Measurements from ENCODE around the gene STX10. TPM values are rescaled to one million over a fixed set of nuclear protein-coding genes. Genes with fewer than 3 reads are reported as not detected.
"Not testable (repeated sequence)": the region's sequence is repeated elsewhere in the genome, so short reads cannot be mapped to it uniquely, and the experiment has no call there.

Gene STX10, protein sequence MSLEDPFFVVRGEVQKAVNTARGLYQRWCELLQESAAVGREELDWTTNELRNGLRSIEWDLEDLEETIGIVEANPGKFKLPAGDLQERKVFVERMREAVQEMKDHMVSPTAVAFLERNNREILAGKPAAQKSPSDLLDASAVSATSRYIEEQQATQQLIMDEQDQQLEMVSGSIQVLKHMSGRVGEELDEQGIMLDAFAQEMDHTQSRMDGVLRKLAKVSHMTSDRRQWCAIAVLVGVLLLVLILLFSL
- polyA plus RNA-seq (2012; ENCODE audit: missing spikeins): 31.0 TPM

DNA sequence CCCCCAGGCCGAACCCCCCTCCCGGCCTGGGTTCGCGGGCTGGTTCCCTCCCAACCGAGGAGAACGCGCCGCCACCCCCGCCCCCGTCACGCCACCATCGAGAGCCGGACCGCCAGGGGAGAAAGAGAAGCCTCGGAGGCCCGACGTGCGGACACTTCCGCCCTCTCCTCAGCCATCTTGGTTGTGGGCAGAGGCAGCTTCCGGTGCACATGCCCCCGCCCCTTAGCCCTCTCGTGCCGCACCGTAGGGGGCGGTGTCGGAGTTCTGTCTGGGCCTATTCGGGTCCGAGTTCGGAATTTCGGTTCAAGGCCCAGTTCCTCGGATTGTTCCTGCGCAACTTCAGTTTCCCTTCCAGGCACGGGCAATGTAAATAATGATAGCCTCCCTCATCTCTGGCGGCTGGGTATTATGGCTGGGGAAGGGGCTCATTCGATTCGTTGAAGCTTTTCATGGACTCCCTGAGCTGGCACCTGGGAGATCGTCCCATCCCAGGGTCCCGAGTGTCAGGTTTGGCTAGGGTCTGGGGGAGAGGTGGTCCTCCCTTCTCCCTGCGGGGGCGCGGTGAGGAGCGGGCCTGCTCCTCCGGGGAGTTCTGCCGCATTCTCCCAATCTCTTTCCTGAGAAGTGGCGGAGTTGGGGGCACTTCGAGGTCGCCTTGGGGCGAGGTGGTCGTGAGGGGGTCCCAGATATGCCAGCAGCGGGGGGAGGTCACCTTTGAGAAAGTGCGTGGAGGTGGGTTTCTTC, at the start of gene STX10, which contains the start of gene IER2:
Gene STX10 (minus strand): TSS at position 189 of the 744 bp plus-strand sequence. CDS start 202 bp downstream, outside the sequence.
Gene IER2 (plus strand): TSS at position 225 of the 744 bp plus-strand sequence. CDS start 2,776 bp downstream, outside the sequence.
- DNase-seq (ENCODE audit: insufficient read length) (peak; percentile 91), FAIRE-seq (peak; percentile 94)
- 0 out of 2 replicates have a peak, but pooled peaks have one; percentile 26 for TF ChIP-seq TAF1 (IDR thresholded peaks at IDR 0.05; ENCODE audit: borderline replicate concordance, low read depth, low read length)
- no peak; the same call in 1 of the 2 replicates for TF ChIP-seq POLR2A (IDR thresholded peaks at IDR 0.05; ENCODE audit: low read depth, low read length)

DNA sequence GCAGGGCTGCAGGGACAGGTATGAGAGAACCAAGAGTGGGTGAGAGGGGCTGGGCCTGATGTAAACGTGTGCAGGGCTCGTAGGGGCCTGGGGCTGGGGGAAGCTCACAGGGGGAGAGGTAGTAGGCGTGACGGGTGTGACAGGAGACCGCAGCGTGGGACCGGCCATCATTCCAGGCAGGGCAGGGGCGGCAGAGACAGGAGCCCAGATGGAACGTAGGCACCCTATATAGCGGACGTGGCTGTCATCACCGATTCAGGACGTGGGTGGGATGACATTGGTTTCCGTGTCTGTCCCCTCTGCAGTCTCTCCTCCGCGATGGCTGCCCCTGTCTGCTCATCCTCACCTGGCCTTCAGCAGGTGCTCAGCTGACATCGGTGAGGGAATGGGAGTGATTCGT, 48.5 kb upstream of the STX10 start:
- TF ChIP-seq POLR2AphosphoS5 (IDR thresholded peaks at IDR 0.05; ENCODE audit: low read depth, low read length): no peak
- TF ChIP-seq TAF1 (IDR thresholded peaks at IDR 0.05; ENCODE audit: borderline replicate concordance, low read depth, low read length): no peak
- no peak for TF ChIP-seq POLR2A (IDR thresholded peaks at IDR 0.05; ENCODE audit: low read depth, low read length)
- DNase-seq (ENCODE audit: insufficient read length) (no peak), FAIRE-seq (no peak)

DNA sequence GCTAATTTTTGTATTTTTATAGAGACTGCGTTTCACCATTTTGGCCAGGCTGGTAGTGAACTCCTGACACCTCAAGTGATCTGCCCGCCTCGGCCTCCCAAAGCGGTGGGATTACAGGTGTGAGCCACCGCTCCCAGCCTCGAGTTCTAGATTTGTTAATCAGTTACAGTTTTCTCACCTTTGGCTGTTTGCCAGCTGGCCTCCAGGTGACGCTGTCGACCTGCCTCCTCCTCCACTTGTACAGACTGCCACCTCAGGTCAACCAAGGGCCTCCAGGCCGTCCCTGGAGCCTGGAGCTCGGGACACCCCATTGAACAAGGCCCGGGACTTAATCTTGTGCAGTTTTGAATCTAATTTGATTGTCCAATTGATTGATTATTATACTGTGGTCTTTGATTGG, 45.5 kb upstream of the STX10 start:
- TF ChIP-seq POLR2A (IDR thresholded peaks at IDR 0.05; ENCODE audit: low read depth, low read length) (no peak), TAF1 (IDR thresholded peaks at IDR 0.05; ENCODE audit: borderline replicate concordance, low read depth, low read length) (no peak), POLR2AphosphoS5 (IDR thresholded peaks at IDR 0.05; ENCODE audit: low read depth, low read length) (no peak)
- peak; percentile 67 for DNase-seq (ENCODE audit: insufficient read length)
- peak; percentile 71 for FAIRE-seq

DNA sequence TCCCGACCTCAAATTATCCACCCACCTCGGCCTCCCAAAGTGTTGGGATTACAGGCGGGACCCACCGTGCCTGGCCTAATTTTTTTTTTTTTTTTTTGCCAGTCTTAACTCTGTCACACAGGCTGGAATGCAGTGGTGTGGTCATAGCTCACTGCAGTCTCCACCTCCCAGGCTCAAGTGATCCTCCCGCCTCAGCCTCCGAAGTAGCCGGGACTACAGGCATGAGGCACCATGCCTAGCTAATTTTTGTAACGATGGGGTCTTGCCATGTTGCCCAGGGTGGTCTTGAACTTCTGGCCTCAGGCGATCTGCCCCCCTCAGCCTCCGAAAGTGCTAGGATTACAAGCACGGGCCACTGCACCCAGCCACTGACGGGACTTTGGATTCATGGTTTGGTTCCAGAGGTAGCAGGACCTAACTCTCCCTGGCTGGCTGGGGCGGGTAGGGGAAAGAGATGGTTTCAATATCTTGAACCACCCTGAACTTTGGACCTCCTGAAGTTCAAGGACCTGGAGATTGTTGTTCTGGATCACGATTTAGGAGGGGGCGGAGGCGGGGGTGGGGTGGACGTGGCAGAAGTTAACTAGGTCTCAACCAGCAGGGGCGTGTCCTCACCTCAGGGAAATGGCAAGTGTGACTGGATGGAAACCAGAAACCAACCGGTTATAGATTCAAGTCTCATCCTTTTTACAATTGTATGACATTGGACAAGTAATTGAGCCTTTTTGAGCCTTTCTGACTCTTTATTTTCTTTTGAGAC, 40.8 kb upstream of the STX10 start:
- no peak for TF ChIP-seq POLR2A (IDR thresholded peaks at IDR 0.05; ENCODE audit: low read depth, low read length)
- no peak for TF ChIP-seq TAF1 (IDR thresholded peaks at IDR 0.05; ENCODE audit: borderline replicate concordance, low read depth, low read length)
- no peak for TF ChIP-seq POLR2AphosphoS5 (IDR thresholded peaks at IDR 0.05; ENCODE audit: low read depth, low read length)
- DNase-seq (ENCODE audit: insufficient read length) (no peak), FAIRE-seq (no peak)

DNA sequence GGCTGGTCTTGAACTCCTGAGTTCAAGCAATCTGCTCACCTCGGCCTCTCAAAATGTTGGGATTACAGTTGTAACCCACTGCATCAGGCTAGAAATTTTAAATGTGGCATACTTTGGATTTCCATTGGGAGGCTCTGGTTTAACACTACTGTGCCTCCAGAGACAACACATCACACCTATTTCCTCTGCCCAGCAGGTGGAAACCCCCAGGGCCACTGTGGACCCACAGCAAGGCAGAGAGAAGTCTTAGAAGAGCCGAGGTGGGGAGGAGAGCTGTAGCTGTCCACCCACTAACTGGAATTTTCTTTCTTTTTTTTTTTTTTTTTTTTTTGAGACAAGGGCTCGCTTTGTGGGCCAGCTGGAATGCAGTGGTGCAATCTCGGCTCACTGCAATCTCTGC, 39.4 kb upstream of the STX10 start:
- no peak for TF ChIP-seq POLR2AphosphoS5 (IDR thresholded peaks at IDR 0.05; ENCODE audit: low read depth, low read length)
- no peak for TF ChIP-seq TAF1 (IDR thresholded peaks at IDR 0.05; ENCODE audit: borderline replicate concordance, low read depth, low read length)
- TF ChIP-seq POLR2A (IDR thresholded peaks at IDR 0.05; ENCODE audit: low read depth, low read length): no peak
- DNase-seq (ENCODE audit: insufficient read length): no peak
- no peak for FAIRE-seq

DNA sequence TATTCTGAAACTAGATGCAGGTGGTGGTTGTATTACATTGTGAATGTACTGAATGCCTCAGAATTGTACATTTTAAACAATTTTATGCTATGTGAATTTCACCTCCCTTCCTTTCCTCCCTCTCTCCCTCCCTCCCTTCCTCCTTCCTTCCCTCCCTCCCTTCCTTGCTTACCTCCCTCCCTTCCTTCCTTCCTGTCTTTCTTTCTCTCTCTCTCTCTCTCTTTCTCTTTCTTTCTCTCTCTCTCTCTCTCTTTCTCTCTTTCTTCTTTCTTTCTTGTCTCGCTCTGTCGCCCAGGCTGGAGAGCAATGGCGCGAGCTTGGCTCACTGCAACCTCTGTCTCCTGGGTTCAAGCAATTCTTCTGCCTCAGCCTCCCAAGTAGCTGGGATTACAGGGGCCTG, 37.2 kb upstream of the STX10 start:
- FAIRE-seq (no peak), DNase-seq (ENCODE audit: insufficient read length) (no peak)
- TF ChIP-seq POLR2A (IDR thresholded peaks at IDR 0.05; ENCODE audit: low read depth, low read length) (no peak), TAF1 (IDR thresholded peaks at IDR 0.05; ENCODE audit: borderline replicate concordance, low read depth, low read length) (no peak), POLR2AphosphoS5 (IDR thresholded peaks at IDR 0.05; ENCODE audit: low read depth, low read length) (no peak)

DNA sequence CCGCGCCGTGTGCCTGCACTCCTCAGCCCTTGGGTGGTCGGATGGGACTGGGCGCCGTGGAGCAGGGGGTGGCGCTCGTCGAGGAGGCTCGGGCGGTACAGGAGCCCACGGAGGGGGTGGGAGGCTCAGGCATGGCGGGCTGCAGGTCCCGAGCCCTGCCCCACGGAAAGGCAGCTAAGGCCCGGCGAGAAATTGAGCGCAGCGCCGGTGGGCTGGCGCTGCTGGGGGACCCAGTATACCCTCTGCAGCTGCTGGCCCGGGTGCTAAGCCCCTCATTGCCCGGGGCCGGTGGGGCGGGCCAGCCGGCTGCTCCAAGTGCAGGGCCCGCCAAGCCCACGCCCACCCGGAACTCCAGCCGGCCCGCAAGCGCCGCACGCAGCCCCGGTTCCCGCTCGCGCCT, 36.5 kb upstream of the STX10 start:
- not testable (repeated sequence) for FAIRE-seq; DNase-seq (ENCODE audit: insufficient read length)

DNA sequence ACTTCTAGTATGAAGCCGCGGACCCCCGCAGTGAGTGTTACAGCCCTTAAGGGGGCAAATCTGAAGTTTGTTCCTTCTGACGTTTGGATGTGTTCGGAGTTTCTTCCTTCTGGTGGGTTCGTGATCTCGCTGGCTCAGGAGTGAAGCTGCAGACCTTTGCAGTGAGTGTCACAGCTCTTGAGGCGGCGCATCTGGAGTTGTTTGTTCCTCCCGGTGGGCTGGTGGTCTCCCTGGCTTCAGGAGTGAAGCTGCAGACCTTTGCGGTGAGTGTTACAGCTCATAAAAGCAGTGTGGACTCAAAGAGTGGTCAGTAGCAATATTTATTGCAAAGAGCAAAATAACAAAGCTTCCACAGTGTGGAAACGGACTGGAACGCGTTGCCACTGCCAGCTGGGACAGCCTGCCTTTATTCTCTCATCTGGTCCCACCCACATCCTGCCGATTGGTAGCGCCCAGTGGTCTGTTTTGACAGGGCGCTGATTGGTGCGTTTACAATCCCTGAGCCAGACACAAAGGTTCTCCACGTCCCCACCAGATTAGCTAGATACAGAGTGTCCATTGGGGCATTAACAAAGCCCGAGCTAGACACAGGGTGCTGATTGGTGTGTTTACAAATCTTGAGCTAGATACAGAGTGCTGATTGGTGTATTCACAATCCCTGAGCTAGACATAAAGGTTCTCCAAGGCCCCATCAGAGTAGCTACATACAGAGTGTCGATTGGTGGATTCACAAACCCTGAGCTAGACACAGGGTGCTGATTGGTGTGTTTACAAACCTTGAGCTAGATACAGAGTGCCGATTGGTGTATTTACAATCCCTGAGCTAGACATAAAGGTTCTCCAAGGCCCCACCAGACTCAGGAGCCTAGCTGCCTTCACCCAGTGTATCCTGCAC, 35.8 kb upstream of the STX10 start:
- not testable (repeated sequence) for DNase-seq (ENCODE audit: insufficient read length); FAIRE-seq

DNA sequence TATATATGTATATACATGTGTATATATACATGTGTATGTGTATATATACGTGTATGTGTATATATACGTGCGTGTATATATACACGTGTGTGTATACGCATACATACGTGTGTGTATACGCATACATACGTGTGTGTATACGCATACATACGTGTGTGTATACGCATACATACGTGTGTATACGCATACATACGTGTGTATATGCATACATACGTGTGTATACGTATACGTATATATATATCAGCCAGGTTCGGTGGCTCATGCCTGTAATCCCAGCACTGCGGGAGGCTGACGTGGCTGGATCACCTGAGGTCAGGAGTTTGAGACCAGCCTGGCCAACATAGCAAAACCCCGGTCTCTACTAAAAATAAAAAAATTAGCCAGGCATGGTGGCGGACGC, 34.8 kb upstream of the STX10 start:
- peak; percentile 5 for FAIRE-seq
- not testable (repeated sequence) for DNase-seq (ENCODE audit: insufficient read length)

DNA sequence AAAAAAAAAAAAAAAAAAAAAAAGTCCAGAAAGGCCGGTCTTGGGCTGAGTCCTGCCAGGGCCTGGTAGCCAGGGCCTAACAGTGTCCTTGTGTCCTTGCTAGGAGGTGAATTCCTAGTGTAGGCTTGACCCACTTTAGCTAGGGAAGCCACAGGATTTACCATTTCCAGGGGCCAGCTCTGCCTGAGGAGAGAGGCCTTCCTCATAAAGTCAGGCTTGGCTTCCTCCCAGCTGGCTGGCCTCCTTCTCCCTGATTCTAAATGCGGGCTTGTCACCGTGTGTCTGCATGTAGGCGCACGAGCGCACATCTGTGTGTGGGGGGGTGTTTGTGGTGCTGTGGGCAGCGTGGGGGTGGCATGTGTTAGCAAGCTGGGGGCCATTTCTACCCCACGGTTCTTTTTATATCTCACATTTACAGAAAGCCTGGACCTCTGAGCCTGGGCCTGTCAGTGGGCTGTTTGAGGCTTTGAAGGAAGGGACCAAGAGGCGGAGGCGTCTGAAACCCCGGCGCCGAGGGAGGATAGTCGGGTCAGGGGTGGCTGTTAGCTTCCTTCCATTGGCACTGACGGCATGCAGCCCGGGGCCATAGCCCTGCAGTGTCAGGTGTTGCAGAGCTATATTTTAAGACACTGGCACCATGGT, 31.7 kb upstream of the STX10 start:
- DNase-seq (ENCODE audit: insufficient read length) (no peak), FAIRE-seq (peak; percentile 78)
- TF ChIP-seq TAF1 (IDR thresholded peaks at IDR 0.05; ENCODE audit: borderline replicate concordance, low read depth, low read length): no peak
- TF ChIP-seq POLR2A (IDR thresholded peaks at IDR 0.05; ENCODE audit: low read depth, low read length): no peak
- no peak for TF ChIP-seq POLR2AphosphoS5 (IDR thresholded peaks at IDR 0.05; ENCODE audit: low read depth, low read length)

DNA sequence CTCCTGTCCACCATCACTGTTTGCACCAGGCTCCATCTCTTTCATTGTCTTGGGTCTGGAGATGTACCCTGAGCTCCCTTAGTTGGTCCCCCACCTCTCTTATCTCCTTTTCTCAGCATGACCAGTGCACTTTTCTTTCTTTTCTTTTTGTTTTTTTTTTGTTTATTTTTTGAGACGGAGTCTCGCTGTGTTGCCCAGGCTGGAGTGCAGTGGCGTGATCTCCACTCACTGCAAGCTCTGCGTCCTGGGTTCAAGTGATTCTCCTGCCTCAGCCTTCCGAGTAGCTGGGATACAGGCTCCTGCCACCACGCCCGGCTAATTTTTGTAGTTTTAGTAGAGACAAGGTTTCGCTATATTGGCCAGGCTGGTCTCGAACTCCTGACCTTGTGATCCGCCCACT, 28.1 kb upstream of the STX10 start:
- FAIRE-seq; DNase-seq (ENCODE audit: insufficient read length): not testable (repeated sequence)

DNA sequence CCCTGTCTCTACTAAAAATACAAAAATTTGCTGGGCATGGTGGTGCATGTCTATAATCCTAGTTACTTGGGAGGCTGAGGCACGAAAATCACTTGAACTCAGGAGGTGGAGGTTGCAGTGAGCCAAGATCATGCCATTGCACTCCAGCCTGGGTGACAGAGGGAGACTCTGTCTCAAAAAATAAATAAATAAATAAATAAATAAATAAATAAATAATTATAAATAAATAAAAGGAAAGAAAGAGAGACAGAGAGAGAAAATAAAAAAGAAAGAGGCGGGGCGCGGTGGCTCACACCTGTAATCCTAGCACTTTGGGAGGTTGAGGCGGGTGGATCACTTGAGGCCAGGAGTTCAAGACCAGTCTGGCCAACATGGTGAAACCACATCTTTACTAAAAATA, 27.4 kb upstream of the STX10 start:
- not testable (repeated sequence) for FAIRE-seq; DNase-seq (ENCODE audit: insufficient read length)
